IMR-90 (cell line): ENCODE data around the gene ZNF423. TPM values are rescaled to one million over a fixed set of nuclear protein-coding genes. Genes with fewer than 3 reads are reported as not detected.

Source experiments
- ATAC-seq: fragments of 200-7000 bp; cut with Tn5 transposase; 2 replicates; pipeline ENCODE4 v1.9.1; 2020; ENCODE audit warnings: low read depth, mild to moderate bottlenecking, moderate library complexity
- BruUV-seq: library from RNA; stranded (reverse); fragments of 400-500 nt; replicated peaks from 2 replicates; lab custom pipeline; 2021; lab: Mats Ljungman, UMichigan
- CTCF ChIA-PET: fragments of 300-600 bp; formaldehyde crosslinking; extraction: SDS; loops from one replicate; lab custom pipeline; 2021; ENCODE audit warnings: antibody characterized with exemption; lab: Yijun Ruan, JAX
- POLR2A ChIA-PET: fragments of 300-600 bp; sonication (Branson Sonifier 250); formaldehyde crosslinking; loops from one replicate; lab custom pipeline; 2022; ENCODE audit warnings: antibody characterized with exemption; ENCODE audit not compliant: unreplicated experiment; lab: Charles Lee
- DNase-seq: peaks from one replicate; pipeline ENCODE4 v3.0.0; 2013
- H2AFZ ChIP-seq: replicated peaks from 2 replicates; pipeline ENCODE3; 2013; ENCODE audit warnings: low read length, mild to moderate bottlenecking; ENCODE audit not compliant: poor library complexity
- H2AK5ac ChIP-seq: 2 replicates; pipeline ENCODE4 v1.6.1; 2013; ENCODE audit warnings: low read depth, low read length, inconsistent platforms
- H2AK9ac ChIP-seq: replicated peaks from 2 replicates; pipeline ENCODE3; 2013; ENCODE audit warnings: mild to moderate bottlenecking, low read depth, low read length, moderate library complexity; ENCODE audit not compliant: poor library complexity
- H2BK120ac ChIP-seq: 2 replicates; pipeline ENCODE4 v1.6.1; 2013; ENCODE audit warnings: low read depth, low read length, inconsistent platforms
- H2BK15ac ChIP-seq: 3 replicates; pipeline ENCODE4 v1.6.1; 2013; ENCODE audit warnings: low read depth, low read length, inconsistent platforms
- H2BK20ac ChIP-seq: 2 replicates; pipeline ENCODE4 v1.6.1; 2013; ENCODE audit warnings: low read depth, mild to moderate bottlenecking, inconsistent platforms, low read length, moderate library complexity
- H2BK5ac ChIP-seq: 2 replicates; pipeline ENCODE4 v1.6.1; 2013; ENCODE audit warnings: mild to moderate bottlenecking, low read depth, low read length, inconsistent platforms; ENCODE audit not compliant: poor library complexity, severe bottlenecking
- H3K14ac ChIP-seq: replicated peaks from 2 replicates; pipeline ENCODE4 v1.6.1; 2013; ENCODE audit warnings: low read depth, low read length, inconsistent platforms
- H3K18ac ChIP-seq: 2 replicates; pipeline ENCODE4 v1.6.1; 2013; ENCODE audit warnings: low read depth, low read length, control low read depth
- H3K23ac ChIP-seq: 2 replicates; pipeline ENCODE4 v1.6.1; 2013; ENCODE audit warnings: low read depth, low read length, inconsistent platforms
- H3K27ac ChIP-seq: 2 replicates; pipeline ENCODE4 v1.5.1; 2013; ENCODE audit warnings: mild to moderate bottlenecking, control low read depth, low read length; ENCODE audit not compliant: insufficient read depth
- H3K27me3 ChIP-seq: 2 replicates; pipeline ENCODE4 v1.6.1; 2013; ENCODE audit warnings: low read length; ENCODE audit not compliant: control insufficient read depth, insufficient read depth
- H3K36me3 ChIP-seq: 2 replicates; pipeline ENCODE4 v1.6.1; 2013; ENCODE audit warnings: low read length, mixed read lengths; ENCODE audit not compliant: control insufficient read depth, insufficient read depth
- H3K4ac ChIP-seq: 2 replicates; pipeline ENCODE4 v1.6.1; 2013; ENCODE audit warnings: low read depth, low read length, inconsistent platforms
- H3K4me1 ChIP-seq: 2 replicates; pipeline ENCODE4 v1.6.1; 2013; ENCODE audit warnings: low read length, mixed read lengths; ENCODE audit not compliant: control insufficient read depth, insufficient read depth
- H3K4me2 ChIP-seq: 2 replicates; pipeline ENCODE4 v1.6.1; 2013; ENCODE audit warnings: low read depth, mild to moderate bottlenecking, control low read depth, low read length, moderate library complexity
- H3K4me3 ChIP-seq: 2 replicates; pipeline ENCODE4 v1.5.1; 2013; ENCODE audit warnings: low read depth, mild to moderate bottlenecking, control low read depth, low read length, moderate library complexity; ENCODE audit not compliant: insufficient read depth
- H3K56ac ChIP-seq: 2 replicates; pipeline ENCODE4 v1.6.1; 2013; ENCODE audit warnings: low read length, inconsistent platforms; ENCODE audit not compliant: insufficient read depth; ENCODE audit errors: extremely low read depth
- H3K79me1 ChIP-seq, 2 experiments: 2 replicates each; pipeline ENCODE4 v1.6.1; 2013; ENCODE audit warnings: low read length in 2 of 2, inconsistent platforms in 1 of 2, low read depth in 1 of 2
- H3K9ac ChIP-seq: 2 replicates; pipeline ENCODE4 v1.6.1; 2013; ENCODE audit warnings: low read depth, low read length, control low read depth
- H3K9me1 ChIP-seq: 2 replicates; pipeline ENCODE4 v1.6.1; 2013; ENCODE audit warnings: low read length, inconsistent platforms; ENCODE audit not compliant: insufficient read depth
- H3K9me3 ChIP-seq: 2 replicates; pipeline ENCODE4 v1.6.1; 2013; ENCODE audit warnings: low read length; ENCODE audit not compliant: control insufficient read depth, insufficient read depth
- H4K20me1 ChIP-seq: 2 replicates; pipeline ENCODE4 v1.6.1; 2013; ENCODE audit warnings: low read length, inconsistent platforms; ENCODE audit not compliant: insufficient read depth
- H4K5ac ChIP-seq: 2 replicates; pipeline ENCODE4 v1.6.1; 2013; ENCODE audit warnings: mild to moderate bottlenecking, low read depth, low read length, control low read depth
- H4K8ac ChIP-seq, 2 experiments: 2 replicates each; pipeline ENCODE4 v1.6.1; 2013; ENCODE audit warnings: low read depth in 2 of 2, low read length in 2 of 2, control low read depth in 1 of 2, inconsistent platforms in 1 of 2
- H4K91ac ChIP-seq: 2 replicates; pipeline ENCODE4 v1.6.1; 2013; ENCODE audit warnings: low read depth, low read length, inconsistent platforms; ENCODE audit not compliant: insufficient read depth
- CEBPB ChIP-seq: IDR thresholded peaks from 2 replicates; pipeline ENCODE4 v1.6.1; 2012; ENCODE audit warnings: low read depth, low read length, improper control_type of control experiment
- CHD1 ChIP-seq: IDR thresholded peaks from 2 replicates; pipeline ENCODE4 v1.6.1; 2012; ENCODE audit warnings: low read depth, low read length, improper control_type of control experiment
- FOS ChIP-seq: fragments of 150-350 bp; IDR thresholded peaks from 2 replicates; pipeline ENCODE4 v1.6.1; 2016; ENCODE audit warnings: low read depth, low read length
- MAZ ChIP-seq: IDR thresholded peaks from 2 replicates; pipeline ENCODE4 v1.6.1; 2012; ENCODE audit warnings: low read depth, mild to moderate bottlenecking, low read length, improper control_type of control experiment, moderate library complexity, borderline replicate concordance
- NFE2L2 ChIP-seq: fragments of 150-350 bp; IDR thresholded peaks from 2 replicates; pipeline ENCODE4 v1.6.1; 2016; ENCODE audit warnings: low read depth, mild to moderate bottlenecking, low read length
- POLR2A ChIP-seq: IDR thresholded peaks from 2 replicates; pipeline ENCODE4 v1.6.1; 2012; ENCODE audit warnings: mild to moderate bottlenecking, low read depth, low read length
- SMC3 ChIP-seq: fragments of 150-350 bp; IDR thresholded peaks from 2 replicates; pipeline ENCODE4 v1.6.1; 2016; ENCODE audit warnings: low read depth, mild to moderate bottlenecking, antibody characterized with exemption, low read length, moderate library complexity
- WGBS, 2 experiments: methylation state at CpG; one replicate each; pipeline versions ENCODE4 v1.1.5 to v1.1.7; 2013; ENCODE audit warnings: missing lambda C conversion rate in 2 of 2; ENCODE audit not compliant: insufficient read length in 1 of 2; ENCODE audit errors: extremely low coverage in 2 of 2; 5-methylcytosine and 5-hydroxymethylcytosine counted together
- dilution Hi-C: fragments of 300-500 bp; cut with HindIII; formaldehyde crosslinking; loops from one replicate; pipeline ENCODE4 v1.14.3; 2018; ENCODE audit warnings: low sequenced_read_pairs; ENCODE audit not compliant: unreplicated experiment
- in situ Hi-C: fragments of 300-500 bp; cut with MboI; formaldehyde crosslinking; loops from 3 replicates; pipeline ENCODE4 v1.14.3; 2019; ENCODE audit warnings: low sequenced_read_pairs, inconsistent platforms, mixed read lengths
- intact Hi-C: fragments of 100-400 bp; cut with micrococcal nuclease; formaldehyde crosslinking; loops from 2 replicates; pipeline ENCODE4 v1.10.0; 2022
- polyA plus RNA-seq, 3 experiments: library from polyadenylated mRNA; depleted of rRNA; stranded (reverse); fragments of >200 nt; gene quantifications; 2 replicates each; pipeline ENCODE4 v1.2.3, GENCODE V29; 2012; ENCODE audit warnings: low replicate concordance in 1 of 3
- total RNA-seq: library from RNA; depleted of rRNA; stranded (reverse); fragments of >200 nt; gene quantifications from 2 replicates; pipeline ENCODE4 v1.2.3, GENCODE V29; 2012
- TF ChIP-seq, protein P1 (sequence below): fragments of 150-350 bp; IDR thresholded peaks from 2 replicates; pipeline ENCODE4 v1.6.1; 2017; ENCODE audit warnings: mild to moderate bottlenecking, antibody characterized with exemption, low read length, low read depth
- TF ChIP-seq, protein P2 (sequence below): conservative IDR thresholded peaks from 2 replicates; pipeline ENCODE4 v1.5.1; 2012; ENCODE audit warnings: mild to moderate bottlenecking, low read depth, low read length, improper control_type of control experiment

The ZNF423 gene
- total and polyA plus RNA-seq, 2 of the 4 experiments (the other 2 are of a cell fraction) = under 0.01 to 0.10 TPM

DNA sequence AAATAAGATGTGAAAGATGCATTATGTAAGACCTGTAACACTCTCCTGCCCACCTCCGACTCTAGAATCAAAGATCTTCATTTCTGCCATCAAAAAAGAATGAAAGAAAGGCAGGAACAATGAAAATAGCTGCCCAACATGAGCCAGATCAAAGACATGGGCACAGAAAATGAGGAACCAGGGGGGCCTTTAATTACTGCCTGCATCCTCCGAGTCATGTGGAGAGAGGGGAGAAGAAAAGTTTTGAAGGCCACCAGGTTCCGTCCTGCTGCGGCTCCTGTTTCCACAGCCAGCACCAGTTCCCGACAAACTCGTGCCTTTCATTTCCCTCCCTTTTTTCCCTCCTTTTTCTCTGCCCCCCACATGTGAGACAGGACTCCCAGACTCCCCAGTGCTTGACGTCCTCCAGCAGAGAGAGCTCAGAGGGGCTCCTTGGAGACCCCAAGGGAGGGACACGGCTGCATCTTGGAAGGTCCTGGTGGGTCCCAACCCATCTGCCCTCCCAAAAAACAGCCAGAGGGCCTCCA is 168.4 kb downstream of the ZNF423 start:
- ChIA-PET CTCF (no interaction called here), POLR2A (no interaction called here)
- ATAC-seq (no peak), DNase-seq (no peak)
- Histone ChIP-seq H3K9me3 (no peaks in the 10 kb centered on the region), H4K20me1 (no peaks in the 10 kb centered on the region), H3K79me1 (no peaks in the 10 kb centered on the region), H2AK5ac (no peak overlapping the region), H3K4me3 (no peak overlapping the region), H2AK9ac (no peak overlapping the region), H4K91ac (no peak overlapping the region), H3K4ac (no peak overlapping the region), H3K56ac (no peak overlapping the region), H2BK5ac (no peak overlapping the region), H2AFZ (no peak overlapping the region), H3K23ac (no peak overlapping the region), H3K4me1 (no peaks in the 10 kb centered on the region), H3K9ac (no peak overlapping the region), H3K9me1 (no peaks in the 10 kb centered on the region), H3K27ac (no peak overlapping the region), H3K36me3 (no peaks in the 10 kb centered on the region), H3K4me2 (no peak overlapping the region), H4K5ac (no peak overlapping the region), H2BK15ac (no peak overlapping the region), H2BK20ac (no peak overlapping the region), H3K14ac (no peak overlapping the region), H2BK120ac (no peak overlapping the region), H3K18ac (no peak overlapping the region), H3K27me3 (peaks cover 17% of the 10 kb centered on the region), H4K8ac (no peak overlapping the region)
- no CpG with 5 or more reads among the region's 8 CpGs for WGBS, 2 experiments
- in situ Hi-C loops (no loop called here), intact Hi-C loops (no loop called here), dilution Hi-C loops (no loop called here)
- TF ChIP-seq NFE2L2 = no peak
- TF ChIP-seq, protein P1, sequence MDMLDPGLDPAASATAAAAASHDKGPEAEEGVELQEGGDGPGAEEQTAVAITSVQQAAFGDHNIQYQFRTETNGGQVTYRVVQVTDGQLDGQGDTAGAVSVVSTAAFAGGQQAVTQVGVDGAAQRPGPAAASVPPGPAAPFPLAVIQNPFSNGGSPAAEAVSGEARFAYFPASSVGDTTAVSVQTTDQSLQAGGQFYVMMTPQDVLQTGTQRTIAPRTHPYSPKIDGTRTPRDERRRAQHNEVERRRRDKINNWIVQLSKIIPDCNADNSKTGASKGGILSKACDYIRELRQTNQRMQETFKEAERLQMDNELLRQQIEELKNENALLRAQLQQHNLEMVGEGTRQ = no peak
- TF ChIP-seq, protein P2, sequence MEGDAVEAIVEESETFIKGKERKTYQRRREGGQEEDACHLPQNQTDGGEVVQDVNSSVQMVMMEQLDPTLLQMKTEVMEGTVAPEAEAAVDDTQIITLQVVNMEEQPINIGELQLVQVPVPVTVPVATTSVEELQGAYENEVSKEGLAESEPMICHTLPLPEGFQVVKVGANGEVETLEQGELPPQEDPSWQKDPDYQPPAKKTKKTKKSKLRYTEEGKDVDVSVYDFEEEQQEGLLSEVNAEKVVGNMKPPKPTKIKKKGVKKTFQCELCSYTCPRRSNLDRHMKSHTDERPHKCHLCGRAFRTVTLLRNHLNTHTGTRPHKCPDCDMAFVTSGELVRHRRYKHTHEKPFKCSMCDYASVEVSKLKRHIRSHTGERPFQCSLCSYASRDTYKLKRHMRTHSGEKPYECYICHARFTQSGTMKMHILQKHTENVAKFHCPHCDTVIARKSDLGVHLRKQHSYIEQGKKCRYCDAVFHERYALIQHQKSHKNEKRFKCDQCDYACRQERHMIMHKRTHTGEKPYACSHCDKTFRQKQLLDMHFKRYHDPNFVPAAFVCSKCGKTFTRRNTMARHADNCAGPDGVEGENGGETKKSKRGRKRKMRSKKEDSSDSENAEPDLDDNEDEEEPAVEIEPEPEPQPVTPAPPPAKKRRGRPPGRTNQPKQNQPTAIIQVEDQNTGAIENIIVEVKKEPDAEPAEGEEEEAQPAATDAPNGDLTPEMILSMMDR = no peak
- TF ChIP-seq CHD1 = no peak
- no peak for TF ChIP-seq POLR2A
- TF ChIP-seq MAZ = no peak
- TF ChIP-seq FOS = no peak
- TF ChIP-seq CEBPB = no peak
- no peak for TF ChIP-seq SMC3
- no TSS peak for BruUV-seq
